Activated CD8-positive, alpha-beta memory T cell treated with anti-CD3 and anti-CD28 coated beads for 1 hour (primary cell): ENCODE data around the gene SLC45A2.
"Not testable (repeated sequence)": the region's sequence is repeated elsewhere in the genome, so short reads cannot be mapped to it uniquely, and the experiment has no call there.

Experiments
- DNase-seq, 2 donors: peaks; one replicate each; pipeline ENCODE4 v3.0.0-alpha.2; 2020; ENCODE audit warnings: low read depth in 1 of 2; ENCODE audit errors: extremely low read depth in 1 of 2

SLC45A2 gene

GRCh38 chr5:33969572-33970452 is 14.7 kb downstream of the SLC45A2 start:
- no peak for DNase-seq

- DNase-seq: no peak
Observed at GRCh38 chr5:33968211-33969005, 16.1 kb downstream of the SLC45A2 start.

- no peak for DNase-seq
Observed at GRCh38 chr5:33966805-33967204, 17.7 kb downstream of the SLC45A2 start.

- no peak for DNase-seq
Observed at GRCh38 chr5:33964132-33964700, 20.3 kb downstream of the SLC45A2 start.

GRCh38 chr5:33958176-33958575 is 26.3 kb downstream of the SLC45A2 start:
- no peak for DNase-seq

- DNase-seq: no peak
Observed at GRCh38 chr5:33957577-33958150, 26.8 kb downstream of the SLC45A2 start.

- not testable (repeated sequence) for DNase-seq
Observed at GRCh38 chr5:33952175-33952574, 32.3 kb downstream of the SLC45A2 start.

GRCh38 chr5:33944543-33945132 is 39.9 kb downstream of the SLC45A2 start:
- DNase-seq: no peak

GRCh38 chr5:33941090-33941489 is 43.4 kb downstream of the SLC45A2 start:
- DNase-seq: no peak

- no peak for DNase-seq
Observed at GRCh38 chr5:33939556-33940262, 44.8 kb downstream of the SLC45A2 start.

GRCh38 chr5:33938881-33939280 is 45.6 kb downstream of the SLC45A2 start:
- no peak for DNase-seq

GRCh38 chr5:33938507-33938796 is 46.0 kb downstream of the SLC45A2 start:
- DNase-seq: no peak

GRCh38 chr5:33937707-33938506 is 46.6 kb downstream of the SLC45A2 start:
- DNase-seq: no peak

GRCh38 chr5:33937017-33937706 is 47.3 kb downstream of the SLC45A2 start:
- DNase-seq: no peak

- no peak for DNase-seq
Observed at GRCh38 chr5:33936381-33937016, 48.0 kb downstream of the SLC45A2 start, which contains the start of gene RXFP3. RXFP3 (plus strand) TSS chr5:33936386; CDS start chr5:33936741, 355 bp downstream.

- peak in 1 of 2 donors; percentile 7 for DNase-seq
Observed at GRCh38 chr5:33936004-33936380, 48.5 kb downstream of the SLC45A2 start.

- no peak for DNase-seq
Observed at GRCh38 chr5:33934176-33934575, 50.3 kb downstream of the SLC45A2 start.

GRCh38 chr5:33933723-33934169 is 50.7 kb downstream of the SLC45A2 start:
- DNase-seq: no peak
